Ishikawa (cell line): ENCODE results near the gene PGP.

Source experiments
- CEBPB ChIP-seq: IDR thresholded peaks from 2 replicates; pipeline ENCODE4 v1.6.1; 2012
- CREB1 ChIP-seq: IDR thresholded peaks from 2 replicates; pipeline ENCODE4 v1.6.1; 2012; ENCODE audit warnings: low read depth
- EGR1 ChIP-seq: IDR thresholded peaks from 2 replicates; pipeline ENCODE4 v1.6.1; 2012
- EP300 ChIP-seq: IDR thresholded peaks from 2 replicates; pipeline ENCODE4 v1.6.1; 2012; ENCODE audit warnings: borderline replicate concordance
- FOXM1 ChIP-seq: IDR thresholded peaks from 2 replicates; pipeline ENCODE4 v1.6.1; 2012; ENCODE audit warnings: low read depth, borderline replicate concordance
- NFIC ChIP-seq: IDR thresholded peaks from 2 replicates; pipeline ENCODE4 v1.6.1; 2012
- RAD21 ChIP-seq: IDR thresholded peaks from 2 replicates; pipeline ENCODE4 v1.6.1; 2012; ENCODE audit warnings: low read depth
- TAF1 ChIP-seq: IDR thresholded peaks from 2 replicates; pipeline ENCODE4 v1.6.1; 2012; ENCODE audit warnings: low read depth, mild to moderate bottlenecking
- TCF12 ChIP-seq: IDR thresholded peaks from 2 replicates; pipeline ENCODE4 v1.6.1; 2012; ENCODE audit warnings: low read depth
- TEAD4 ChIP-seq: IDR thresholded peaks from 2 replicates; pipeline ENCODE4 v1.6.1; 2012
- YY1 ChIP-seq: IDR thresholded peaks from 2 replicates; pipeline ENCODE4 v1.6.1; 2012; ENCODE audit warnings: low read depth
- ZBTB7A ChIP-seq: IDR thresholded peaks from 2 replicates; pipeline ENCODE4 v1.6.1; 2012; ENCODE audit warnings: low read depth
- TF ChIP-seq, protein P1 (sequence below): IDR thresholded peaks from 2 replicates; pipeline ENCODE4 v1.6.1; 2012; ENCODE audit warnings: low read depth, mild to moderate bottlenecking
- TF ChIP-seq, protein P2 (sequence below): IDR thresholded peaks from 2 replicates; pipeline ENCODE4 v1.6.1; 2012
- TF ChIP-seq, protein P3 (sequence below): IDR thresholded peaks from 2 replicates; pipeline ENCODE4 v1.6.1; 2012

Gene PGP

DNA sequence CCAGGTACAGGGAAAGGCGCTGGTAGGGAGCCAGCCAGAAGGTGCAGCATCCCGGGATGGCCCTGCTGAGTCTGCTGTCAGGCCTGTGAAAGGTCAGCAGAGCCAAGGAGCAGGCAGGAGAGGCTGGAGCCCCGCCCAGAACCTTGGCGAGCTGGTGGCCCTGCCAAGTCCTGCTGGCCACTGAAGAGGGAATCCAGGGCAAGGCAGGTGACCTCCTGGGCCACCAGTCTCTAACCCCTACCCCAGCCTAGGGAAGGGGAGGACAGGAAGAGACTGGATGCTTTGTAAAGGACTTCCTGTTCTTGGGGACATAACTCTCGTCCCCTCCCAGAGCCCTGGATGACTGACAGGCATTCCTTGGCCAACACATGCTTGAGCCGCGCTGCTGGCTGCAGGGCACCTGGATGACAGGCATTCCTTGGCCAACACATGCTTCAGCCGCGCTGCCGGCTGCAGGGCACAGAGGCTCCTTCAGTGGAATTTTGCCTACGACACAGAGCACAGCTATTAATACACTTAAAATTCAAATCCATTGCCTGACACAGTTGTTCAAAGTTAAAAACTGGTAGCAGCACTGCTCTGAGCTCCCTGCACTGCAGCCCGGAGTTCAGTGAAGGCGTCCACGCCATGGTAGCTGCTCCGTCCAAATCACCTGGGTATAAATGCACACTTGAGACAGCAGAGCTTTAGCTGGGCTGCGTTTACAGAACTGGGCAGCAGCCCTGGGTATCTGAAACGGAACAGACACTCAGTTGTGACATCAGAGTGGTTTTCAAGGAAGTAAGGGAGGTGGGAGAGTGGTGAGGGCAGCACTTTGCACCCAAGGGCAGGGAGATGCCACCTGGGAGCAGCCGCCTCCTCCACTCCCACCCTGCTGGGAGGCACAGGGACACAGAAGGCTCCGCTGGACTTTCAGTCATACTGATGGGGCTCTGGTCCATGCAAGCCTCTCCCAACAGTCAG is 2.0 kb downstream of the PGP start:
- TF ChIP-seq TCF12 (no peak), TAF1 (no peak), CEBPB (no peak)

DNA sequence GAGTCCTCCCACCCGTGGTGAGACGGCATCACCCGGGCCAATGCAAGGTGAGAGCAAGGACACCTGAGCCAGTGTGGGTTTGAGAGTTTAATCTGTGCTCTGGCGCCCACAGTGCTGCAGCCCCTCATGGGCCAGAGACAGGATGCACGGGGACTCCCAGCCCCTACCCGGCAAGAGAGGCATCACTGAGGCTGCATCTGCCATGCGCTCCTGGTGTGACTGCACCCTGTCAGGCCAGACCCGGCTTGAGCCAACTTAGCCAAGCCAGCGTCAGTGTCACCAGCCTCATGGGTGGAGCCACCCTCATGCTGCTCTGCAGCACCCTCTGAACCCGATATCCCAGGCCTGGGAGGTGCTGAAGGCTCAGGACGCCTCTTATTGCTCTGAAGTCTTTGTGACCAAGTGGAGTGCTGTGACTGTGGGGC is 2.7 kb downstream of the PGP start:
- TF ChIP-seq CEBPB (no peak), EGR1 (no peak), EP300 (no peak), ZBTB7A (no peak), TEAD4 (no peak), FOXM1 (no peak), RAD21 (no peak), TAF1 (no peak), CREB1 (no peak)

DNA sequence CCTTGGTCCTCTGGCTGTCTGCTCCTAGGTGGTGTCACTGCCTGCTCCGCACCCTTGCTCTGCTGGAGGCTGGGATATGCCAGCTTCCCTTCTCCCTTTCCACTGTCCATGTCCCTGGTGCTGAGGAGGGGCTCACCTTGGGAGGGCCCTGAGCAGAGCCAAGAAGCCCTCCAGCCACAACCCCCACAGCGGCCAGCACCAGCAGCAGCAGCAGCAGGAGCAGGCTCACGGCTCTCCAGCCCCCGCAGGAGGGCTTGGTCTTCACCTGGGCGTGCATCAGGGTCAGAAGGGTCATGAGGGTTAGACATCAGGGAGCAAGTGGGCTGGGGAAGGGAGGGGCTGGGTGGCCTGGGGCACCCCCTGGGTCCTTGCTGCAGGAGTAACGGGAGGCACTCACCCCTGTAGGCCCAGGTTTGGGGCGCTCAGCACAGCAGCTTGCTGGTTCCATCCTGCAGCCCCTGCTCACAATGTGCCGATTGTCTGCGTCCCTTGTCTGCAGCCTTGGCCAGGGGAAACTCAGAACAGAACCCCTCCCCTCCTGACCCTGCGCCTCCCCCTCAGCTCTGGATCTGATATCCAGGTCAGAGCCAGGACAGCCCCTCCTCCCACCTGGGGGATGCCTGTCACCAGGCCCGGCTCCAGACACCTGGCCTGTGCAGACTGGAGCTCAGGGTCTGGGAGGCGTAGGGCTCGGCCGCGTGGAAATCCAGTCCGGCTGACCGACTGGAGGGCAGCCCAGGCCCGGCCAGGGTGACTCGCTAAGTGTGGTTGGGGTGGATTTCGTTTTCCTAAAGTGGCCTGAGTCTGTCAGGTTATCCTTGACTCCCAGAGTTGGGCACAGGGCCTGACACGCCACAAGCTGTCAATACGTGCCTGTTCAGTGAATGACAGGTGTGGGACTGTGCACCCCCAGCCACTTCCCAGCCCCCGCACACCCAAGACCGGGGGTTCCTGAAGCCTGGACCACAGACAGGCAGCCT is 4.0 kb downstream of the PGP start, which contains the start of gene BRICD5:
Gene BRICD5, minus strand, starts transcription at position 478 of the 980 bp plus-strand sequence. Its CDS starts 30 bp downstream, at position 448.
- no peak for TF ChIP-seq NFIC
- TF ChIP-seq, protein P1, sequence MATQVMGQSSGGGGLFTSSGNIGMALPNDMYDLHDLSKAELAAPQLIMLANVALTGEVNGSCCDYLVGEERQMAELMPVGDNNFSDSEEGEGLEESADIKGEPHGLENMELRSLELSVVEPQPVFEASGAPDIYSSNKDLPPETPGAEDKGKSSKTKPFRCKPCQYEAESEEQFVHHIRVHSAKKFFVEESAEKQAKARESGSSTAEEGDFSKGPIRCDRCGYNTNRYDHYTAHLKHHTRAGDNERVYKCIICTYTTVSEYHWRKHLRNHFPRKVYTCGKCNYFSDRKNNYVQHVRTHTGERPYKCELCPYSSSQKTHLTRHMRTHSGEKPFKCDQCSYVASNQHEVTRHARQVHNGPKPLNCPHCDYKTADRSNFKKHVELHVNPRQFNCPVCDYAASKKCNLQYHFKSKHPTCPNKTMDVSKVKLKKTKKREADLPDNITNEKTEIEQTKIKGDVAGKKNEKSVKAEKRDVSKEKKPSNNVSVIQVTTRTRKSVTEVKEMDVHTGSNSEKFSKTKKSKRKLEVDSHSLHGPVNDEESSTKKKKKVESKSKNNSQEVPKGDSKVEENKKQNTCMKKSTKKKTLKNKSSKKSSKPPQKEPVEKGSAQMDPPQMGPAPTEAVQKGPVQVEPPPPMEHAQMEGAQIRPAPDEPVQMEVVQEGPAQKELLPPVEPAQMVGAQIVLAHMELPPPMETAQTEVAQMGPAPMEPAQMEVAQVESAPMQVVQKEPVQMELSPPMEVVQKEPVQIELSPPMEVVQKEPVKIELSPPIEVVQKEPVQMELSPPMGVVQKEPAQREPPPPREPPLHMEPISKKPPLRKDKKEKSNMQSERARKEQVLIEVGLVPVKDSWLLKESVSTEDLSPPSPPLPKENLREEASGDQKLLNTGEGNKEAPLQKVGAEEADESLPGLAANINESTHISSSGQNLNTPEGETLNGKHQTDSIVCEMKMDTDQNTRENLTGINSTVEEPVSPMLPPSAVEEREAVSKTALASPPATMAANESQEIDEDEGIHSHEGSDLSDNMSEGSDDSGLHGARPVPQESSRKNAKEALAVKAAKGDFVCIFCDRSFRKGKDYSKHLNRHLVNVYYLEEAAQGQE = no peak
- TF ChIP-seq EGR1 = no peak
- no peak for TF ChIP-seq TCF12
- TF ChIP-seq, protein P2, sequence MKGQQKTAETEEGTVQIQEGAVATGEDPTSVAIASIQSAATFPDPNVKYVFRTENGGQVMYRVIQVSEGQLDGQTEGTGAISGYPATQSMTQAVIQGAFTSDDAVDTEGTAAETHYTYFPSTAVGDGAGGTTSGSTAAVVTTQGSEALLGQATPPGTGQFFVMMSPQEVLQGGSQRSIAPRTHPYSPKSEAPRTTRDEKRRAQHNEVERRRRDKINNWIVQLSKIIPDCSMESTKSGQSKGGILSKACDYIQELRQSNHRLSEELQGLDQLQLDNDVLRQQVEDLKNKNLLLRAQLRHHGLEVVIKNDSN = no peak
- no peak for TF ChIP-seq RAD21

DNA sequence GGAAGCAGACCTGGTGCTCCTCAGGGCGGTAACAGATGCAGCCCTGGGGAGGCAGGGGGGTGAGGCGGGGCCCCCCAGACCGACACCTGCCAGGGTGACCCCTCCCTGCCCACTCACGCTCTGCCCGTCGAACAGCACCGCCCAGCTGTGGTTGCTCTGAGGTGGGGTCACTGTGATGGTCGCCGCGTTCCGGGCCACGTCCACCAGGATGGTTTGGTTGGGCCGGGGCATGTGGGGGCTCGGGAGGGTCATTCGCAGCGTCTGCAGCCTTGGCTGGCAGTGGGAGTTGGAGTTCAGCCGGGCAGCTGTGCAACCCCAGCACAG is 4.7 kb downstream of the PGP start:
- TF ChIP-seq EGR1 (no peak), NFIC (no peak), CEBPB (no peak), YY1 (no peak), TEAD4 (no peak), FOXM1 (no peak), ZBTB7A (no peak), EP300 (no peak), CREB1 (no peak)
- TF ChIP-seq, protein P2 = no peak
- TF ChIP-seq, protein P3, sequence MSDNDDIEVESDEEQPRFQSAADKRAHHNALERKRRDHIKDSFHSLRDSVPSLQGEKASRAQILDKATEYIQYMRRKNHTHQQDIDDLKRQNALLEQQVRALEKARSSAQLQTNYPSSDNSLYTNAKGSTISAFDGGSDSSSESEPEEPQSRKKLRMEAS = no peak

DNA sequence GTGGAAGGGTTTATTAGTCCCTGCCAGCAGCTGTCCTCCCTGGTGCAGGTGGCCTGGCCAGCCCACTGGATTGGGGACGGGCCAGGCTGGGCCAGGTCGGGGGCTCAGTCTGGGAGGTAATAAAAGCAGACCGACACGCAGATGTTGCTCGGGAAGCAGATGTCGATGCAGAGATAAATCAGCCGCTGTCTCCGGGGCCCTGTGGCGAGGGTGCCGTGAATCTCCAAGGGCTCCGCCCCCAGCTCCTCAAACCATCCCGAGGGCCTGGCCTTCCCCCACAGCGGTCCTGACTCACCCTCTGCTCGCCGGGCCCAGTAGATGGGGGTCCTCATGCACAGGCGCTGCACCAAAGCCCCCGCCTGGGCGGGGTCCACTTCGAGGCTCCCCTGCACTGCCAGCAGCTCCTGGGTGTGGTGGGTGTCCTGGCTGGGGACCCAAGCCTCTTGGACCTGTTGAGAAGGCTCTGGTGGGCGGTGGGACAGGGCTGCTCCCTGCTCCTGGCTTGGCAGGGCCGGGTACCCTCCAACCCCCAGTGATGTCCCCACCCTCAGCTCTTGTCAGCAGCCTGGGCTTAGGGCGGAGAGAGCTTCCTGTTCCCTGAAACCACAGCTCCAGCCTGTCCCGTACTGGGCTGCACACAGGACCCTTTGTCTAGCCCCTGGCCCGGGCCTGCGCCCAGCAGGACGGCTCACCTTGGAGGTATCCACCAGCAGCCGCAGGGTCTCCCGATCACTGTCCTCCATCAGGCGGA is 5.2 kb downstream of the PGP start:
- TF ChIP-seq, protein P2 = no peak
- TF ChIP-seq, protein P3 = no peak

DNA sequence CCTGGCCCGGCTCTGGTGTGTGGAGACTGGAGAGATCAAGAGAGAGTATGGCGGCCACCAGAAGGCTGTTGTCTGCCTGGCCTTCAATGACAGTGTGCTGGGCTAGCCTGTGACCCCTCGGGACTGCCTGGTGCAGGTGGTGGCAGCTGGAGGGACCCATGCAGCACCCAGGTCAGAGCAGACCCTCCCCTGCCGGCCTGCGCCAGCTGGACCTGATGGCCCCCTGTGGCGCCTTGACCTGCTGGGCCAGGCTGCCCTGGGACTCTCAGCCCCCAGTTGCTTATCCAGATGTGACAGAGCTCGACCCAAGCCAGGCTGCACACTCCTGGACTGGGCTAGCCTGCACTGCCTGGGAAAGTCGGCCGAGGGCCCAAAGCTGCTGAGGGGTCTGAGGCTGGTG is 5.9 kb downstream of the PGP start:
- TF ChIP-seq TEAD4 (no peak), CEBPB (no peak), TAF1 (no peak), YY1 (no peak), RAD21 (no peak), NFIC (no peak), EP300 (no peak), FOXM1 (no peak), EGR1 (no peak)
- TF ChIP-seq, protein P1 = no peak
- TF ChIP-seq, protein P3 = no peak
